Breast epithelium (tissue), 3 donors: ENCODE data around the gene CCDC7.

ENCODE experiments used
- POLR2A ChIP-seq: fragments of 450-650 bp; IDR thresholded peaks from one replicate; pipeline ENCODE4 v1.6.1; 2016; ENCODE audit warnings: antibody characterized with exemption, mild to moderate bottlenecking, moderate library complexity
- POLR2AphosphoS5 ChIP-seq, 3 donors: sonication (generic); formaldehyde crosslinking; IDR thresholded peaks; one replicate each; pipeline ENCODE4 v1.6.1; 2017; ENCODE audit warnings: antibody characterized with exemption in 3 of 3
- TF ChIP-seq, protein P1 (sequence below), 3 donors: fragments of 450-650 bp; IDR thresholded peaks; one replicate each; pipeline ENCODE4 v1.5.1; 2016 to 2017; ENCODE audit warnings: antibody characterized with exemption in 3 of 3, mild to moderate bottlenecking in 3 of 3, moderate library complexity in 3 of 3

- TF ChIP-seq, protein P1, sequence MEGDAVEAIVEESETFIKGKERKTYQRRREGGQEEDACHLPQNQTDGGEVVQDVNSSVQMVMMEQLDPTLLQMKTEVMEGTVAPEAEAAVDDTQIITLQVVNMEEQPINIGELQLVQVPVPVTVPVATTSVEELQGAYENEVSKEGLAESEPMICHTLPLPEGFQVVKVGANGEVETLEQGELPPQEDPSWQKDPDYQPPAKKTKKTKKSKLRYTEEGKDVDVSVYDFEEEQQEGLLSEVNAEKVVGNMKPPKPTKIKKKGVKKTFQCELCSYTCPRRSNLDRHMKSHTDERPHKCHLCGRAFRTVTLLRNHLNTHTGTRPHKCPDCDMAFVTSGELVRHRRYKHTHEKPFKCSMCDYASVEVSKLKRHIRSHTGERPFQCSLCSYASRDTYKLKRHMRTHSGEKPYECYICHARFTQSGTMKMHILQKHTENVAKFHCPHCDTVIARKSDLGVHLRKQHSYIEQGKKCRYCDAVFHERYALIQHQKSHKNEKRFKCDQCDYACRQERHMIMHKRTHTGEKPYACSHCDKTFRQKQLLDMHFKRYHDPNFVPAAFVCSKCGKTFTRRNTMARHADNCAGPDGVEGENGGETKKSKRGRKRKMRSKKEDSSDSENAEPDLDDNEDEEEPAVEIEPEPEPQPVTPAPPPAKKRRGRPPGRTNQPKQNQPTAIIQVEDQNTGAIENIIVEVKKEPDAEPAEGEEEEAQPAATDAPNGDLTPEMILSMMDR (IDR thresholded peaks at IDR 0.05): no peak
- TF ChIP-seq POLR2AphosphoS5 (IDR thresholded peaks at IDR 0.05) (no peak), POLR2A (no peak)
Measured at GRCh38 chr10:32445036-32445435, 904 bp upstream of the CCDC7 start.
